ENCODE data around the gene GINS2.

Gene GINS2

GRCh38 chr16:85656351-85657266, 32.1 kb downstream of the GINS2 start:
- TF ChIP-seq CTCF (conservative IDR thresholded peaks at IDR 0.05; ENCODE audit: low read depth, low read length) = no peak
- no peak overlapping the region for H3K4me3 ChIP-seq (ENCODE audit: low read depth, low read length)
- DNase-seq (ENCODE audit: low read depth) = no peak

DNA sequence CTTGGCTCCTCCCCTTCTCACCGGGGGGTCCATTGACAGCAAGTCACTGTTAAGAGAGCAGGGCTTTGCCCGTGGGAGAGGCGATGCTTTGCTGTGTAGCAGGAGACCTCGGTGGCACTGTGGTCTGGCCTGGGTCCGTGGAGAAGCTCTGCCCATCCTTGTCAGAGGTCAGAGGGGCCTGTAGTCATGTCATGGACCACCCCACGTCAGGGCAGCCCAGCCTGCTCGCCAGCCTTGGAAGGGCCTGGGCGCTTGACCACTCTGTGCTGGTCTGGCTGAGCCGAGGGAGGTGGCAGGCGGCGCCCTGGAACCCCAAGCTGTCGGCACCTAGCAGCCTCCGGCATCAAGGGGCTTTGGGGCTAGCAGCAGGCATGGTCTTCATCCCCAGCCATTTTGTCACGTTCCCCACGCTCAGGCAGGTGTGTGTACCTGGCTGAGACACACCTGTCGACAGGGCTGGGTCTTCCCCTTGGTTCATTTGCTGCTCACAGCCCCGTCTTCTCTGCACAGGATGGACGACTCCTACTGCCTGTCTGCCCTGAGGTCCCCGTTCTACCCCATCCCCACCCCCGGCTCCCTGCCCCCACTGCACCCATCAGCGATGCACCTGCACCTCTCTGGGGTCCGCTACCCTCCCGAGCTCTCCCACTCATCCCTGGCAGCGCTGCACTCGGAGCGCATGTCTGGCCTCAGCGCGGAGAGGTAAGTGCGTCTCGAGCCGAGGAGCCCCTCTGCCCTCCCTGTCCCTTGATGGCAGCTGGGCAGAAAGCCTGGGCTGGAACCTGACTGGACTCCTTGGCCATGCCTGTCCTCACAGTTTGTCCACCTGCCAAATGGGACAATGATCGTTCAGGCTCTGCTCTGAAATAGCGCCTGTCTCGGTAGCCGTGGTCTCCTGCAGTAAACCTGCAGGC, 33.3 kb downstream of the GINS2 start:
- no peak for TF ChIP-seq CTCF (conservative IDR thresholded peaks at IDR 0.05; ENCODE audit: low read depth, low read length)
- no peak overlapping the region for H3K4me3 ChIP-seq (ENCODE audit: low read depth, low read length)
- DNase-seq (ENCODE audit: low read depth) = no peak

- DNase-seq (ENCODE audit: low read depth) = no peak
- no peak overlapping the region for H3K4me3 ChIP-seq (ENCODE audit: low read depth, low read length)
- TF ChIP-seq CTCF (conservative IDR thresholded peaks at IDR 0.05; ENCODE audit: low read depth, low read length) = no peak
Measured at GRCh38 chr16:85654251-85655095, 34.3 kb downstream of the GINS2 start.

- DNase-seq (ENCODE audit: low read depth) = no peak
- no peak for TF ChIP-seq CTCF (conservative IDR thresholded peaks at IDR 0.05; ENCODE audit: low read depth, low read length)
- H3K4me3 ChIP-seq (ENCODE audit: low read depth, low read length) = no peak overlapping the region
Measured at GRCh38 chr16:85653290-85653891, 35.4 kb downstream of the GINS2 start.

DNA sequence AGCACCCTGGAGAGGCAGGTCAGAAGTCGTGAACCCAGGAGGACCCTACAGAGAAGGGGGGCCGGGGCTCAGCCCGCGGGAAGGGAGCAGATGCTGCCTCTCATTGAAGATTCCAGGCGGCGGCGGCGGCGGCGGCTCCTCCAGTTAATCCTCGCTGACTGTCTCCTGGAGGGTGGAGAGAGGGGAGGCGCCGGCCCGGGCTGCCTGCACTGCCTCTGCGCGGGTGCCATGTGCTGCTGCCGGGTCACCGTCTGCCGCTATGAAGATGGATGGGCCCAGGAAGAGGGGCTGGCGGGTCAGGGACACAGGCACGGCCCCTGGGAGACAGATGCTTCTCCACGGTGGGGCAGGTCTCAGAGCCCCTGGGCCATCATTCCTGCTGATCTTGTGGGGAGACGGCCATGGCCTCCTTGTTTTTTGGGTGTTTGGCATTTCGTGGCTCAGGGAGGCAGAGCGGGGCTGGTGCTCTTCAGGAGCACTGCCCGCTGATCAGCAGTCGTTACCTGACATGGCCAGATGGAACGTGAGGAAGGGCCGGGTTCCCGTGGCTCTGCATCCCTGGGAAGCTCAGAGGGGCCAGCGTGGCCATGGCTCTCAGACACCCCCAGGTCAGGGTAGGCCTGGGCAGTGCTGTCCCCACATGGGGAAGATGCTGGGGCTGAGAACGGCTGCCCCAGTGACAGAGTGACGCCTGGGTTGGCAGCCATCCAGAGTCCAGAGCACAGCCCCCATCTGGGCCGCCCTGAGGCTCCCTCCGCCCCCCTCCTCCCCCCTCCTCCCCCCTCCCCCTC, 36.1 kb downstream of the GINS2 start:
- TF ChIP-seq CTCF (conservative IDR thresholded peaks at IDR 0.05; ENCODE audit: low read depth, low read length) = no peak
- no peak overlapping the region for H3K4me3 ChIP-seq (ENCODE audit: low read depth, low read length)
- peak; percentile 40 for DNase-seq (ENCODE audit: low read depth)
